Measurements from ENCODE around the gene PTPRN2.

Gene PTPRN2

DNA sequence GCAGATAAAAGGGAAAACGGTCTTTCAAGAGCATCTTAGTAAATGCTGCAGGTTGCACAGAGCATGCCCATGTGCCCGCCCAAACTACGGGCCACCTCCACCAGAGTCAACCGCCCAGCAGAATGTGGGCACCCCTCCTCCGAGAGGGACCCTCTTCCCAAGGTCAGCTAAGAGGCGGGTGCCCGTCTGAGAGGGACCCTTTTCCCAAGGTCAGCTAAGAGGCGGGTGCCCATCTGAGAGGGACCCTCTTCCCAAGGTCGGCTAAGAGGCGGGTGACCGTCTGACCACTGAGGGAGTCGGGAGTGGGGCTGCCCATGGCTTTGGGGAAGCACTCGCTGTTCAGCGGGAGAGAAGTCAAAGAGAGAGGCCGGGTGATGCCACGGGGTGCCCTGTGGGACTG, 113.1 kb downstream of the PTPRN2 start:
- no peak overlapping the region for H3K4me3 ChIP-seq (ENCODE audit: low read length)

DNA sequence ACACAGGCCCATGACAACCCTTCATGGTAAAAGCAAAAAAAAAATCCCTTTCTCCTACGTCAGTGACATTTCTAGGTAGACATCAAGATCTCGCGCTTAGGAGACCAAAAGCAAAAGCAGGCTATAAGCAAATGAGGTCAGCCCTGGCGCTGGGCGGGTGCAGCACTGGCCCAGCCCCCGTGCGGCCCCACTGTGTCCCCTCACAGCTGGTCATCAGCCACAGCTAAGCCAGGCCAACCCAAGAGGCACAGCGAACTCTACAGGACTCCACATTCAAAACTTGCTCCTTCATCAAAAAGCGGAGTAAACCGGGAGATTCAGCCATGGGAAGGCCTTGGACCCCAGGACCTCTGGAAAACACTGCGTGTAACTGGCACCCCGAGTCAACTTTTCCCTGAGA, 113.7 kb downstream of the PTPRN2 start:
- Histone ChIP-seq H3K4me2 (ENCODE audit: low read length) (no peak overlapping the region), H3K9ac (ENCODE audit: low read depth, low read length) (no peak overlapping the region), H3K4me1 (ENCODE audit: control insufficient read depth, insufficient read depth, low read length) (no peaks in the 10 kb centered on the region), H3K4me3 (ENCODE audit: low read length) (no peak overlapping the region), H3K27me3 (ENCODE audit: control insufficient read depth, insufficient read depth, low read length) (no peaks in the 10 kb centered on the region), H3K36me3 (ENCODE audit: insufficient read depth, low read length) (no peaks in the 10 kb centered on the region), H3K9me3 (replicated peaks; ENCODE audit: low read length) (peaks cover 7% of the 10 kb centered on the region)

More for the DNA sequence above, 113.1 kb downstream of the PTPRN2 start:
- H3K36me3 ChIP-seq (ENCODE audit: insufficient read depth, low read length), result no peaks in the 10 kb centered on the region
- H3K4me2 ChIP-seq (ENCODE audit: low read length), result no peak overlapping the region
- H3K9ac ChIP-seq (ENCODE audit: low read depth, low read length), result no peak overlapping the region
- peaks cover 7% of the 10 kb centered on the region for H3K9me3 ChIP-seq (replicated peaks; ENCODE audit: low read length)
- no peaks in the 10 kb centered on the region for H3K27me3 ChIP-seq (ENCODE audit: control insufficient read depth, insufficient read depth, low read length)
- H3K4me1 ChIP-seq (ENCODE audit: control insufficient read depth, insufficient read depth, low read length), result no peaks in the 10 kb centered on the region

DNA sequence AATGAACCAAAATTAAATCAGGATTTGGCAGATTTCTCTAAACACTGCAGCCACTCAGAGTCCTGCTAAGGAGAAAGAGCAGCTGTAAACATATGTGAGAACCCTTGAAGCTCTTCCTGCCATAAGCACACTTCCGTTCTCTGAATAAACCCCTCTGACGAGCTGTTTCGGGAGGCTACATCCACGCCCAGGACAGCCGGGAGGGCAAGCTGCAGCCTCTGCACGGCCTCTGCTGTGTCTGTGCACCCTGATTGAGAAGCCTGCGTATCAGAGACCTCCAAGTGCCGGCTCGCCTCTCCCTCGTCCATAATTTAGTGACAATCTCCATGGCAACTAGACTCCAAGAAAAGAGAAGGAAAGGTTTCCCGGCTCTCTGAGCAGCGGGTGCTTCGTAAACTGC, 114.4 kb downstream of the PTPRN2 start:
- no peak overlapping the region for H3K4me2 ChIP-seq (ENCODE audit: low read length)
- H3K9ac ChIP-seq (ENCODE audit: low read depth, low read length), result no peak overlapping the region
- H3K27me3 ChIP-seq (ENCODE audit: control insufficient read depth, insufficient read depth, low read length), result no peaks in the 10 kb centered on the region
- no peaks in the 10 kb centered on the region for H3K4me1 ChIP-seq (ENCODE audit: control insufficient read depth, insufficient read depth, low read length)
- no peaks in the 10 kb centered on the region for H3K36me3 ChIP-seq (ENCODE audit: insufficient read depth, low read length)
- H3K9me3 ChIP-seq (replicated peaks; ENCODE audit: low read length), result peaks cover 2% of the 10 kb centered on the region
- no peak overlapping the region for H3K4me3 ChIP-seq (ENCODE audit: low read length)

DNA sequence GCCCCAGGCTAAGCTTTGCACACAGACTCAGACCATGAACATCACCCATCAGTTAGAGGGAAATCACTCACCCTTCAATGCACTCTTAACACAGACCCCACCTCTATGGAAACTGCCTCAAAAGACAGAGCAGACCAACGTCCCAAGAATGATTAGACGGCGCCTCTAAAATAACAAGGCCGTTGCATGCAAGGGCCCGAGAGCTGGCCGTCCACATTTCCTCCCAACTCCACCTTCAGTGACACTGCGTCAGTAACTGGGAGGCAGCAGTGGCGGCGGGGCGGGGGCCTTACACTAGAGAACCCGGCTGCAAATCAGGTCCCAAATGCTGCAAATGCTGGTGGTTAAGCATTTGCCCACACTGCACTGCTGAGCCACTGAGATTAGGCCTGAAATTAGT, 115.0 kb downstream of the PTPRN2 start:
- H3K36me3 ChIP-seq (ENCODE audit: insufficient read depth, low read length), result no peaks in the 10 kb centered on the region
- no peaks in the 10 kb centered on the region for H3K27me3 ChIP-seq (ENCODE audit: control insufficient read depth, insufficient read depth, low read length)
- no peaks in the 10 kb centered on the region for H3K4me1 ChIP-seq (ENCODE audit: control insufficient read depth, insufficient read depth, low read length)
- H3K9ac ChIP-seq (ENCODE audit: low read depth, low read length), result no peak overlapping the region
- H3K4me2 ChIP-seq (ENCODE audit: low read length), result no peak overlapping the region
- peaks cover 6% of the 10 kb centered on the region for H3K9me3 ChIP-seq (replicated peaks; ENCODE audit: low read length)
- no peak overlapping the region for H3K4me3 ChIP-seq (ENCODE audit: low read length)

DNA sequence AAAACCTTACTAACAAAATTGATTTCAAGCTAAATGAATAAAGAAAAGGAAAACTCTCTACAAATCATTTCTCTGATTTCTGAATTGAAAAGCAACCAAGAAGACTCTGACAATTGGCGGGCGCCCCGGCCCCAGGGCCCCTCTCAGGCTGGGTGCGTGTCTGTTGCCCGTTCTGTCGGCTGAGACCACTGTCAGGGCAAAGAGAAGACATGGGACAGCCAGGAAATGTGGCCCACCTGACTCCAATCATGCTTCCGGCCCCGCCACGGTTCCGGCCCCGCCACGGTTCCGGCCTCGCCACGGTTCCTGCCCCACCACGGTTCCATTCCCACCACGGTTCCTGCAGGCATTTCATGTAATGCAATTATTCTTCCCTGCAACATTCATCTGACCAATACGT, 115.9 kb downstream of the PTPRN2 start:
- H3K9me3 ChIP-seq (replicated peaks; ENCODE audit: low read length), result peaks cover 6% of the 10 kb centered on the region
- H3K4me1 ChIP-seq (ENCODE audit: control insufficient read depth, insufficient read depth, low read length), result no peaks in the 10 kb centered on the region
- H3K4me3 ChIP-seq (ENCODE audit: low read length), result no peak overlapping the region
- no peaks in the 10 kb centered on the region for H3K27me3 ChIP-seq (ENCODE audit: control insufficient read depth, insufficient read depth, low read length)
- no peak overlapping the region for H3K9ac ChIP-seq (ENCODE audit: low read depth, low read length)
- H3K36me3 ChIP-seq (ENCODE audit: insufficient read depth, low read length), result no peaks in the 10 kb centered on the region
- H3K4me2 ChIP-seq (ENCODE audit: low read length), result no peak overlapping the region

DNA sequence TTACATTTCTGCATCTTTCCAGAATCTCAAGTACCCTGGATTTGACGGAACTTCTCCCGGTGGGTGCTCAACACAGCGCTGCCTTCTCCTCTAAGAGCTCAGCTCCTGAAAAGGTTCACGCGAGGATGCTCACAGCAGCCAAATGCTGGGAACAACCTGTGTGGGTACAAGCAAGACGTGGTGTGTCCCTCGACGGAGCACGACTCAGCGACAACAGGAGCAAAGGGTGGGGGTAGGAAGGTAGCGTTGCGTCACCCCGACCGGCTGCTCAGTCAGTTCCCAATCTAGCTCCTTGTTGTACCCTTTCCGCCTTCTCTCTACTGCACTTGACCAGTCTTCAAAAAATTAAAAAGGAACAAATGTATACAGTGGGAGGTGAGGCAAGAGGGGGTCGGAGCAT, 117.3 kb downstream of the PTPRN2 start:
- Histone ChIP-seq H3K4me2 (ENCODE audit: low read length) (no peak overlapping the region), H3K4me1 (ENCODE audit: control insufficient read depth, insufficient read depth, low read length) (no peaks in the 10 kb centered on the region), H3K4me3 (ENCODE audit: low read length) (no peak overlapping the region), H3K36me3 (ENCODE audit: insufficient read depth, low read length) (no peaks in the 10 kb centered on the region), H3K9ac (ENCODE audit: low read depth, low read length) (no peak overlapping the region), H3K27me3 (ENCODE audit: control insufficient read depth, insufficient read depth, low read length) (no peaks in the 10 kb centered on the region), H3K9me3 (replicated peaks; ENCODE audit: low read length) (peaks cover 6% of the 10 kb centered on the region)

DNA sequence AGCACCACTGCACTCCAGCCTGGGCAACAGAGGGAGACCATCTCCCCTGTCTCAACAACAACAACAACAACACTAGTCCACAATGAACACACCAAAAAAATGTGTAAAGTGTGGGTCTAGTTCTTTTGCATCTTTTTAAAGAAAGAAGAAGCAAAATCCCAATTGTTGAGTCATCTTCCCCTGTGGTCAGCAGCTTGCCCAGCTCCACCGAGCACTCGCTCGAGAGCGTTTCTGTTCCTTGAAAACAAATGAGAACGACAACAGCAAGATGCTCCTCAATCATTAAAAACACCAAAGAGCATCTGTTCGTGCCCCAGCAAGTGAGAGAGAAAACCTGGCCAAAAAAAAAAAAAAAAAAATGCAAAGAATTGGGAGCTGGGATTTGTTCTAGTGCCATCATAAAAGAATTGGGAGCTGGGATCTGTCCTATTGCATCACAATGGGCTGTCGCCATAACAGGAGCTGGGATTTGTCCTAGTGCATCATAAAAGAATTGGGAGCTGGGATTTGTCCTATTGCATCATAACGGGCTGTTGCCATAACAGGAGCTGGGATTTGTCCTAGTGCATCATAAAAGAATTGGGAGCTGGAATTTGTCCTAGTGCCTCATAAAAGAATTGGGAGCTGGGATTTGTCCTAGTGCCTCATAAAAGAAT, 118.1 kb downstream of the PTPRN2 start:
- H3K27me3 ChIP-seq (ENCODE audit: control insufficient read depth, insufficient read depth, low read length), result no peaks in the 10 kb centered on the region
- no peak overlapping the region for H3K9ac ChIP-seq (ENCODE audit: low read depth, low read length)
- no peaks in the 10 kb centered on the region for H3K4me1 ChIP-seq (ENCODE audit: control insufficient read depth, insufficient read depth, low read length)
- H3K9me3 ChIP-seq (replicated peaks; ENCODE audit: low read length), result peaks cover 6% of the 10 kb centered on the region
- no peak overlapping the region for H3K4me3 ChIP-seq (ENCODE audit: low read length)
- no peak overlapping the region for H3K4me2 ChIP-seq (ENCODE audit: low read length)
- no peaks in the 10 kb centered on the region for H3K36me3 ChIP-seq (ENCODE audit: insufficient read depth, low read length)

DNA sequence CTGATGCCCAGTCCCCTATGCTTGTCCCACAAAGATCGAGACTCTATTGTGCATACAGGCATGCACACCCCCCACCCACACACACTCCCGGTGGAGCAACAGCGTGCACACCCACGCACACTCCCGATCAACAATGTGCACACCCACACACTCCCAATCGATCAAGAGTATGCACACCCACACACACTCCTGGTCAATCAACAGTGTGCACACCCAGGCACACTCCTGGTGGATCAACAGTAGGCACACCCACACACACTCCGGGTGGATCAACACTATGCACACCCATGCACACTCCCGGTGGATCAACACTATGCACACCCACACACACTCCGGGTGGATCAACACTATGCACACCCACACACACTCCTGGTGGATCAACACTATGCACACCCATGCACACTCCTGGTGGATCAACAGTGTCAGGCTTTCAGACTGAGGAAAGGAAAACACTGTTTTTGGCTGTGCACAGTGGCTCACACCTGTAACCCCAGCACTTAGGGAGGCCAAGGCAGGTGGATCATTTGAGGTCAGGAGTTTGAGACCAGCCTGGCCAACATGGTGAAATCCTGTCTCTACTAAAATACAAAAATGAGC, 118.8 kb downstream of the PTPRN2 start:
- Histone ChIP-seq H3K36me3 (ENCODE audit: insufficient read depth, low read length) (no peaks in the 10 kb centered on the region), H3K4me2 (ENCODE audit: low read length) (no peak overlapping the region), H3K4me1 (ENCODE audit: control insufficient read depth, insufficient read depth, low read length) (no peaks in the 10 kb centered on the region), H3K4me3 (ENCODE audit: low read length) (no peak overlapping the region), H3K9me3 (replicated peaks; ENCODE audit: low read length) (peaks cover 6% of the 10 kb centered on the region), H3K27me3 (ENCODE audit: control insufficient read depth, insufficient read depth, low read length) (no peaks in the 10 kb centered on the region), H3K9ac (ENCODE audit: low read depth, low read length) (no peak overlapping the region)

DNA sequence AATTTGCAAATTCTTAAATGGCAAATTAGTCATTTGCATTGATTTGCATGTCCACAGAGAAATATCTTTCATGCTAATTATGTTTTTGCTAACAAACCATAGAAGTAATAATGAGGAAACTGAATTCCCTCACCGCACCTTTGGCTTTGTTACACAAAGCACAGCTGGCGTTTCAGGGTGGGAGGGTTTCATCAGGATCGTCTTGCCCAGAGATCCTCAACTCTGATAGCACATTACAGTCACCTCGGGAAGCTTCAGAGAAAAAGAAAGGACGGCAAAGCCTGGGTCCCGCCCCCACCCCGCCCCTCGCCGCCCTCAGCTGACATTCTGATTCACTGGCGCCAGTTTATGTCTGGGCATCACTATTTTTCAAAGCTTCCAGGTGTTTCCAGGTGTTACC, 119.4 kb downstream of the PTPRN2 start:
- no peak overlapping the region for H3K4me2 ChIP-seq (ENCODE audit: low read length)
- H3K27me3 ChIP-seq (ENCODE audit: control insufficient read depth, insufficient read depth, low read length), result no peaks in the 10 kb centered on the region
- H3K36me3 ChIP-seq (ENCODE audit: insufficient read depth, low read length), result no peaks in the 10 kb centered on the region
- no peak overlapping the region for H3K9ac ChIP-seq (ENCODE audit: low read depth, low read length)
- no peak overlapping the region for H3K4me3 ChIP-seq (ENCODE audit: low read length)
- peaks cover 10% of the 10 kb centered on the region for H3K9me3 ChIP-seq (replicated peaks; ENCODE audit: low read length)
- no peaks in the 10 kb centered on the region for H3K4me1 ChIP-seq (ENCODE audit: control insufficient read depth, insufficient read depth, low read length)

DNA sequence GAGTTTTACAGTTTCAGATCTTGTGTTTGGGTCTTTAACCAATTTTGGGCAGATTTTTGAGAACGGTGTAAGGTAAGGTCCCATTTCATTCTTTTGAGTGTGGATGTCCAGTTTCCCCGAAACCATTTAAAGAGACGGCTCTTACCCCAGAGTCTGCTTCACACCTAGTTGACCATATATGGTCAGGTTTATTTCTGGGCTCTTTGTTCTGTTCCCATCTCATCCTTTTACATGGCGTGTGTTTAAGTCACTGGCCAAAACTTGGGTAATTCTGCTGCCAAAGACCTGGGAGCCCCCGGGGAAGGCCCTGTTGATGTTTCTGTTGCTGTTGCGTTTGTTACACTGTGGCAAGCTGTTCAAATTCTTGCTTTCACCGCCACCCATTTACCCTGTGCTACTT, 120.1 kb downstream of the PTPRN2 start:
- no peaks in the 10 kb centered on the region for H3K36me3 ChIP-seq (ENCODE audit: insufficient read depth, low read length)
- no peak overlapping the region for H3K4me2 ChIP-seq (ENCODE audit: low read length)
- no peak overlapping the region for H3K9ac ChIP-seq (ENCODE audit: low read depth, low read length)
- no peak overlapping the region for H3K4me3 ChIP-seq (ENCODE audit: low read length)
- H3K27me3 ChIP-seq (ENCODE audit: control insufficient read depth, insufficient read depth, low read length), result no peaks in the 10 kb centered on the region
- peaks cover 11% of the 10 kb centered on the region for H3K9me3 ChIP-seq (replicated peaks; ENCODE audit: low read length)
- no peaks in the 10 kb centered on the region for H3K4me1 ChIP-seq (ENCODE audit: control insufficient read depth, insufficient read depth, low read length)

DNA sequence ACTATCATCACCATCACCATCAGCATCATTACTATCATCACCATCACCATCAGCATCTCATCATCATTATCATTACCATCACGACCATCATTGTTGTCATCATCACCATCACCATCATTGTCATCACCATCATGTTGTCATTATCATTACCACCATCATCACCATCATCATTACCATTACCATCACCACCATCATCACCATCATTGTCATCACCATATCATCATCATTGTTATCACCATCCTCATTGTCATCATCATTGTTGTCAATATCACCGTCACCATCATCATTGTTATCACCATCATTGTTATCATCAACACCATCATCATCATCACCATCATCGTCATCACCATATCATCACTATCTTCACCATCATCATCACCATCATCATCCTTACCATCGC, 124.3 kb downstream of the PTPRN2 start:
- Histone ChIP-seq H3K4me2 (ENCODE audit: low read length) (no peak overlapping the region), H3K36me3 (ENCODE audit: insufficient read depth, low read length) (no peaks in the 10 kb centered on the region), H3K4me1 (ENCODE audit: control insufficient read depth, insufficient read depth, low read length) (no peaks in the 10 kb centered on the region), H3K4me3 (ENCODE audit: low read length) (no peak overlapping the region), H3K27me3 (ENCODE audit: control insufficient read depth, insufficient read depth, low read length) (no peaks in the 10 kb centered on the region), H3K9ac (ENCODE audit: low read depth, low read length) (no peak overlapping the region), H3K9me3 (replicated peaks; ENCODE audit: low read length) (peaks cover 9% of the 10 kb centered on the region)

DNA sequence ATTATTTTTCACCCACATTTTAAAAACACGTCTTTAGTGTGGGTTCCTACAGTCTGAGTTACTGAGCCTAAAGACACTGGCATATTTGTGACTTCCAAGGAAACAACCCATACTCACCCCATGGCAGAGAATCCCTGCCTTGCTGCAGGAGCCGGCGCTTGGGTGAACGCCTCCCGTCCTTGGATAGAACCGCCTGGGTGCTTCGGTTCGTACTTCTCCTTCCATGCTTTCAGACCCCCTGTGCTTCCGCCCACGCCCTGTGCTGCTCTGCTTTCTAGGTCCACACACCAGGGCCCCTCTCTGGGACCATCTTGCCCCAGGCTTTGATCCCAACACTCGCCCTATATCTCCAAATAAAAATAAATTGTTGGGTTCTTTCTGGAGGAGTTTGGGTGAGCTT, 125.8 kb downstream of the PTPRN2 start:
- H3K9ac ChIP-seq (ENCODE audit: low read depth, low read length), result no peak overlapping the region
- no peak overlapping the region for H3K4me3 ChIP-seq (ENCODE audit: low read length)
- peaks cover 5% of the 10 kb centered on the region for H3K9me3 ChIP-seq (replicated peaks; ENCODE audit: low read length)

More for the DNA sequence above, 125.8 kb downstream of the PTPRN2 start:
- Histone ChIP-seq H3K4me2 (ENCODE audit: low read length) (no peak overlapping the region), H3K36me3 (ENCODE audit: insufficient read depth, low read length) (no peaks in the 10 kb centered on the region), H3K4me1 (ENCODE audit: control insufficient read depth, insufficient read depth, low read length) (no peaks in the 10 kb centered on the region), H3K27me3 (ENCODE audit: control insufficient read depth, insufficient read depth, low read length) (no peaks in the 10 kb centered on the region)
